ENCODE data around the gene STIL.
"Not testable (repeated sequence)": the region's sequence is repeated elsewhere in the genome, so short reads cannot be mapped to it uniquely, and the experiment has no call there.

STIL gene

GRCh38 chr1:47216278-47217059 lies 97.5 kb downstream of the STIL start:
- DNase-seq = no peak

DNA sequence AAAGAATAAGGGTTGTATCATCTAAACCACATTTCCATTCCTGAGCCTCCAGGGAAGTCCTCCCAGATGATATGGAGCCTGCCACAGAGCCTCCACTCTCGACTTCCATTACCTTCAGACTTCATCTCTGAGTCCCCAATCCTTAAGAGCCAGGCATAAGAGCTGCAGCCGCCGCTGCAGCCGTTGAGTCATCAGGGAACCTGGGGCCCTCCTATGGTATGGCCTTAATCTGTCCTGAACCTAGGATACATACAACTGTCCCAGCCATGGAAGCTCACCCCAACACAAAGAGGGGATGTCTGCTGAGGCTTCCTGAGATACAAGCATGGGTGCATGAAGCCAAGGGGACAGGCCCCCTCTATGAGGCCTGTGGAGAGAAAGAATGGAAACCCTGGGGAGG lies 98.2 kb downstream of the STIL start:
- no peak for DNase-seq

DNA sequence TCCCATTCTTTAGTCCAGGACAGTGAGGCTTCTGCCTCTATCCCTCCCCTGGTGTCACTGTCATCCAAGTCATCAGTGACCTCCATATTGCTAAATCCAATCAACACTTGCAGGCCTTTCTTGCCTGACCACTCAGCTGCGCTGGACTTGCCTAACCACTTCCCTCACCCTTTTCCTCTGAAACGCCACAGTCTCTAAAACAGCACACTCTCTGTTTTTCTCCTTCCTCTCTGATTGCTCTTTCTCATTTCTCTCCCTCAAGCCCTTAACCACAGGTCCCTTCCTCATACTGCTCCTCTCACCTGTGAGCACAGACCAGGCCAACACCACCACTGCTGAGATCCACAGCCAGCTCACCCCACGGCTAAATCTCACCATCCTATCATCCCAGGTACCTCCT lies 99.4 kb downstream of the STIL start:
- DNase-seq = no peak

DNA sequence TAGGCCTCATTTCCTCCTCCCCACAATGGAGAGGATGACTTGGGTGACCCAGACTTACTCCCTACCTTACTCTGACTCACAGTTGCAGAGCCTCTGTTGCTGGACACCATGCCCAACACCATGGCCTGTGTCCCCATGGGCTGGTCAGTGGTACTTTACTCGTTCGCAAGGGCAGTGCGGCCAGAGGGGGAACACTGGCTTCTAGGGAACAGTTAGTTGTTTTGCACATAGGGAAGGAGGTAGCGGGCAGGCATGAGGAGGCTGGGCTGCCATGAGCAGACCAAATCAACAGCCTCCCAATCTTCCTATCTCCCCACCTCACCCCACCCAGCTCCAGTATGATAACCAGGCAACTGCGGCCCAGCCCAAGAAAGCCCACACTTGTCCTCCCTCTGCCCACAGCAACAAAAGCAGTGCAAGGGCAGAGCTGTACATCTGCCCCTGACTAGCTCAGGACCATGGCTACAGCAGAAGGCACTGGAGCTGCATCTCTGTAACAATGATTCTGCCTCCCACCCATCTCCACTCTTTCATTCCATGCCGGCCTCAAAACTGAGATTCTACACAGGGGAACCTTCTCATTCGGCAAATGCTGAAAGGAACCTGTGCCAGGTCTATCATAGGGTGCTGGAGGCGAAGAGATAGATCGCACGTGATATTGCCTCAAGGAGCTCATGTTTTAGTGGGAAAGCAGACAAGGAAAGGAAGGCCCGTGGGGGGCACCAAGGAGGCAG lies 100.5 kb downstream of the STIL start:
- DNase-seq = no peak

DNA sequence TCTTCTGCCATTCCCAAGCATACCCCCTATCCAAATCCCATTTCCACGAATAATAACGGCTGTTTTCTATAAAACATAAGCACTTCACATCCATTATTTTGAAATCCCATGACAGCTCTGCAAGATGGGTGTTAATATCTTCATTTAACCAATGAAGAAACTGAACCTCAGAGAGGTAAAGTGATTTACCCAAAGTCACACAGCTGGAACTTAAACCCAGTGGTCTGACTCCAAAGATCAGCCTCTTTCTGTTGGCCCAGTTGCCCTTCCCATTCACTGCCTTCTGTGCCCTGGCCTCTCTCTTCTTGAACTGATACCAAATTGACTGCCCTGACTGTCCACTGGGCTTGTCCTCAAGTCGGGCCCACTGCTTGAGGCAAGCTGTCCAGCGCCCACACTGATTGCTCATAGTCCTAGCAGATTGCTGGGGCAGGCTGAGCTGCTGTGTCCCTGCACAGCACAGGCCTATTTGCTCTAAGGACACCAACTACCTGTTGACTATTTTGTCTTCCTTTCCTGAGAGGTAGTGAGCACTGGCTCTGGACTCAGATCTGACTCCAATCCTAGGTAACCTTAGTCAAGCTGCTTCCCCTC lies 101.2 kb downstream of the STIL start:
- no peak for DNase-seq

DNA sequence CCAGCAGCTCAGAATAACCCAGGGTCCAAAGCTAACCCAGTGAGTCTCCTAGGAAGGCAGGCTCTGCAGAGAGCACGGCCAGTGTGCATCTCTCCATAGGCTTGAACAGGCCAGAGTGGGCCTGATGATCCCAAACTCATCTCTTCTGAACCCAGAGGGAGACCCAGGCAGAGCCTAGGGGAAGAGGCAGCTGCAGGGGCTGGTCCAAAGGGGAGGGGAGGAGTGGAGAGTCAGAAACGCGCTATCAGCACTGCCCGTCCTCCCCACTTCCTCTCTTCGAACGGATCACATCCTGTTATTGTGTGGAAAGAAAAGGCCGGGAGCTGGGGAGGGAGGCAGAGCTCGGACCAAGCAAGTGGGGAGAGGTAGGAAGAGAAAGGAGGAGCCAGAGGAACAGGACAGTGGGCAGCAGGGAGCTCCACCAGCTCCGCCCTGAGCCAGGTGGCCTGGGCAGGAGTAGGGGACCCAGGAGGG lies 102.1 kb downstream of the STIL start:
- no peak for DNase-seq

GRCh38 chr1:47210666-47211065 lies 103.3 kb downstream of the STIL start:
- no peak for DNase-seq

GRCh38 chr1:47209725-47210325 lies 104.1 kb downstream of the STIL start:
- DNase-seq = no peak

- no peak for DNase-seq
Measured at GRCh38 chr1:47209091-47209490, 104.9 kb downstream of the STIL start.

DNA sequence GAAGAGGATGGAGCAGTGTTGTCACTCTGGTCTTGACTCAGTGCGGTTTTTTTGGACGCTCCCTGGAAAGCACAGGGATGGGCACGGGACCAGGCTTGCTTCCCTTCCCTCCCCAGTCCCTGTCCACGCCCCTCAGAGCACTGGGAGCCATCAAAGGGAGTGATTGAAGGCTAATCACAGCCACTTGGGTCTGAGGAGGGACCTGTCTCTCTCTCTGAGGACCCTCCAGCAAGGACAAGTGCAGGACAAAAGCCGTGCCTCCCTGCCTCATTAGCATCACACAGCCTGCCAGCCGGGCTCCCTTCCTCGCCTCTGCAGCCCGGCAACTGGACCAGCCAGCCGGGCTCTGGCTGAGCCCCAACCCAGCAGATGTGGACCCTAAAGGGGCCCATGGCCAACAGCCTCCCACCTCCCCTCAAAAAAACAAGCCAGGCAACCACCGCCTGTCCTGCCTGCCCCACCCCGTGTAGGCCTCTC lies 105.5 kb downstream of the STIL start:
- no peak for DNase-seq

GRCh38 chr1:47207803-47208373 lies 106.1 kb downstream of the STIL start:
- no peak for DNase-seq

GRCh38 chr1:47205918-47206317 lies 108.0 kb downstream of the STIL start:
- DNase-seq = no peak

DNA sequence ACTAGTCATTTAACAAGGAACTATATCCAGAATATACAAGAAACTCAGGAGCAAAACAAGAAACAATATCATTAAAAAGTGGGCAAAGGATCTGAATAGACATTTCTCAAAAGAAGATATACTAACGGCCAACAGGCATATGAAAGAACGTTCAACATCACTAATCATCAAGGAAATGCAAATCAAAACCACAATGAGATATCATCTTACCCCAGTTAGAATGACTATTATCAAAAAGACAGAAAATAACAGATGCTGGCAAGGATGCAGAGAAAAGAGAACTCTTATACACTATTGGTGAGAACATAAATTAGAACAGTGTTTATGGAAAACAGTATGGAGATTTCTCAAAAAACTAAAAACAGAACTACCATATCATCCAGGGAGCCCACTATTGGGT lies 110.4 kb downstream of the STIL start:
- not testable (repeated sequence) for DNase-seq

DNA sequence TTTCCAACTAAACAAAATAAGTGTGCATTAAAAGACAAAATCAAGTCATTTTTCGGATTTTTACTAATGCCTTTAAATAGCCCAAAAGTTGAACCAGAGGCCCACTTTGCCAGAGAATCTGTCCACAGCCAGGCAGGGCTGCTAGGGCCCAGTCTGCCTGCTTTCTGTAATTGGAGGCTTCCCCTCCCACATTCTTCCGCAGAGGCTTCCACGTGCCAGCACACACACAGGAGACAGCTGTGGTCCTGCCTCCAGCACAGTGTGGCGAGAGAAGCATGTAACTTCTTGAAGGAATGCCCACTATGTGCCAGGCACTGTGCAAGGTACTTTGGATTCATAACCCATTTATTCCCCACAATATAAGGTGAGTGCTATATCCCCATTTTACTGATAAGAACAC lies 112.8 kb downstream of the STIL start:
- DNase-seq = no peak

All from effector CD4-positive, alpha-beta T cell (primary cell).